ENCODE results near the gene ERGIC3.
A peak's percentile ranks its signal among the peaks of the same experiment; 100 is the strongest.

The ERGIC3 gene

GRCh38 chr20:35600993-35601973, 59.4 kb downstream of the ERGIC3 start:
- peak; percentile 87 for DNase-seq
- no peaks in the 10 kb centered on the region for H3K36me3 Mint-ChIP-seq

DNA sequence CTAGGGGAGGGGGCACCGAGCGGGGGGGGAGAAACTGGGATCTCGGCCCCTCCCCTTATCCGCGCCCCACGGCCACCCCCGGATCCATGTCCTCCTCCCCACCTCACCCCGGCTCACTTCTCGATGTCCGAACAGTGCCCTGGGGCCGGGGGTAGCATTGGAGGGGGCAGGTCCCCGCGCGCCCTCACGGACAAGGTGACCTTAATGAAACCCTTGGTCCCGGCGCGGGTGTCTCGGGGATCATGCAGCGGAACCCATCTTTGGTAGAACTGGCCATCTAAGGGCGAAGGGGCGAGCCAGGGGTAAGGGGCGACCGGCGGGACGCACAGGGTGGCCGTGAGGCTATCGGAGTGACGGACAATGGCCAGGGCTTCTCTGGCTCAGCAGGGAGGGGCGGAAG, 60.1 kb downstream of the ERGIC3 start:
- Mint-ChIP-seq H3K9me3 (no peaks in the 10 kb centered on the region), H3K4me1 (peaks cover 13% of the 10 kb centered on the region), H3K27ac (no peak overlapping the region), H3K4me3 (peak overlapping the region; percentile 26), H3K36me3 (no peaks in the 10 kb centered on the region), H3K27me3 (peaks cover 82% of the 10 kb centered on the region)
- peak; percentile 16 for DNase-seq
- CTCF ChIA-PET = interaction anchor here (1.0 to 2.1 kb wide), 4 partner anchors 18 to 352 kb away, joined by 4 to 11 read pairs (median 5); partner anchors contain the start of gene SCAND1

More at GRCh38 chr20:35600993-35601973, 59.4 kb downstream of the ERGIC3 start:
- Mint-ChIP-seq H3K4me3 (peak overlapping the region; percentile 63), H3K27ac (no peak overlapping the region), H3K4me1 (peaks cover 11% of the 10 kb centered on the region), H3K27me3 (peaks cover 86% of the 10 kb centered on the region), H3K9me3 (no peaks in the 10 kb centered on the region)
- CTCF ChIA-PET = interaction anchor here (0.7 to 2.1 kb wide), 8 partner anchors 16 to 353 kb away, joined by 3 to 11 read pairs (median 4); partner anchors contain the start of gene SCAND1

GRCh38 chr20:35602851-35603495, 61.1 kb downstream of the ERGIC3 start:
- no peak overlapping the region for H3K4me3 Mint-ChIP-seq
- H3K36me3 Mint-ChIP-seq = no peaks in the 10 kb centered on the region
- DNase-seq = peak; percentile 12
- peaks cover 78% of the 10 kb centered on the region for H3K27me3 Mint-ChIP-seq
- H3K9me3 Mint-ChIP-seq = no peaks in the 10 kb centered on the region
- no peak overlapping the region for H3K27ac Mint-ChIP-seq
- CTCF ChIA-PET = interaction anchor here (0.8 to 1.0 kb wide), 2 partner anchors 140 to 145 kb away, joined by 3 read pairs; no protein-coding TSS in a partner anchor
- H3K4me1 Mint-ChIP-seq = peaks cover 14% of the 10 kb centered on the region

- H3K9me3 Mint-ChIP-seq = no peaks in the 10 kb centered on the region
- H3K27me3 Mint-ChIP-seq = peaks cover 71% of the 10 kb centered on the region
- DNase-seq = peak; percentile 18
- H3K36me3 Mint-ChIP-seq = no peaks in the 10 kb centered on the region
- peaks cover 14% of the 10 kb centered on the region for H3K4me1 Mint-ChIP-seq
- no peak overlapping the region for H3K27ac Mint-ChIP-seq
- CTCF ChIA-PET = interaction anchor here (0.8 to 2.5 kb wide), 6 partner anchors 9 to 145 kb away, joined by 3 to 12 read pairs (median 3); no protein-coding TSS in a partner anchor
- H3K4me3 Mint-ChIP-seq = no peak overlapping the region
Observed at GRCh38 chr20:35603695-35604448, 62.0 kb downstream of the ERGIC3 start.

GRCh38 chr20:35604449-35604747, 62.5 kb downstream of the ERGIC3 start:
- Mint-ChIP-seq H3K36me3 (no peaks in the 10 kb centered on the region), H3K27me3 (peaks cover 68% of the 10 kb centered on the region), H3K4me1 (peaks cover 14% of the 10 kb centered on the region), H3K4me3 (no peak overlapping the region), H3K27ac (no peak overlapping the region), H3K9me3 (no peaks in the 10 kb centered on the region)
- DNase-seq = peak; percentile 33
- CTCF ChIA-PET = interaction anchor here (1.0 to 2.5 kb wide), 6 partner anchors 9 to 142 kb away, joined by 3 to 12 read pairs (median 4); no protein-coding TSS in a partner anchor

DNA sequence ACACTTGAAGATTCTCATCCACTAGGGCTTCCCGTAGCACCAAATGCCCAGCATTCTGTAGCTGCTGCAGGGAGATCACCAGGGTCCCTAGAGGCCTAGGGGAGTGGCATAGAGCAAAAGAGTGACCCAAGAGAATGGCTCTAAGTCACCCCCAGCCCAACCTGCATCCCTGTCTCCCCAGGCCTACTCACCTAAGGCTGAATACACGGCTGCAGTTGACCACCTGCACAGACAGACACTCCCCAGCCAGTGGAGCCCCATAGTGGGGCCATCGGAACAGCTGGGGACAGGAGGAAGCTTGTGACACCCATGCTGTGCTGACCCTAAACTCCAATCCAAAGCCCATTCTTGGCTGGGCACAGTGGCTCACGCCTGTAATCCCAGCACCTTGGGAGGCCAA, 64.2 kb downstream of the ERGIC3 start:
- DNase-seq = peak; percentile 12
- CTCF ChIA-PET = interaction anchor here (2.1 to 2.5 kb wide), 2 partner anchors 13 to 144 kb away, joined by 8 to 12 read pairs; no protein-coding TSS in a partner anchor
- Mint-ChIP-seq H3K9me3 (no peaks in the 10 kb centered on the region), H3K27ac (no peak overlapping the region), H3K27me3 (peaks cover 59% of the 10 kb centered on the region), H3K36me3 (no peaks in the 10 kb centered on the region), H3K4me1 (peaks cover 7% of the 10 kb centered on the region), H3K4me3 (no peak overlapping the region)

All from activated naive CD4-positive, alpha-beta T cell treated with anti-CD3 and anti-CD28 coated beads, Interleukin-2, amount 10 ng/mL, durations not matched to agents 7 days and 5 days (primary cell).